NCI-H524 (cell line): ENCODE data around the gene SMIM23.
A peak's percentile ranks its signal among the peaks of the same experiment; 100 is the strongest.
"Not testable (repeated sequence)": the region's sequence is repeated elsewhere in the genome, so short reads cannot be mapped to it uniquely, and the experiment has no call there.

Experiments used
- DNase-seq, 2 experiments: peaks; one replicate each; lab custom pipeline; 2025; lab: John Stamatoyannopoulos, UW

The SMIM23 gene

GRCh38 chr5:171773106-171773505 lies 12.5 kb upstream of the SMIM23 start:
- no peak for DNase-seq

- no peak for DNase-seq
Measured at GRCh38 chr5:171774418-171774817, 11.2 kb upstream of the SMIM23 start.

GRCh38 chr5:171776213-171776612 lies 9.4 kb upstream of the SMIM23 start:
- no peak for DNase-seq

GRCh38 chr5:171776770-171777759 lies 8.6 kb upstream of the SMIM23 start:
- no peak for DNase-seq

GRCh38 chr5:171781744-171782143 lies 3.9 kb upstream of the SMIM23 start:
- DNase-seq = not testable (repeated sequence)

GRCh38 chr5:171782332-171782966 lies 3.2 kb upstream of the SMIM23 start:
- no peak for DNase-seq

GRCh38 chr5:171783051-171783450 lies 2.6 kb upstream of the SMIM23 start:
- no peak for DNase-seq

- DNase-seq = no peak
Measured at GRCh38 chr5:171789353-171789752, 3.7 kb downstream of the SMIM23 start.

- no peak for DNase-seq
Measured at GRCh38 chr5:171790408-171790807, 4.8 kb downstream of the SMIM23 start.

GRCh38 chr5:171794470-171794960 lies 8.9 kb downstream of the SMIM23 start:
- DNase-seq = no peak

- DNase-seq = no peak
Measured at GRCh38 chr5:171795381-171795780, 9.8 kb downstream of the SMIM23 start.

- no peak for DNase-seq
Measured at GRCh38 chr5:171796436-171796835, 10.8 kb downstream of the SMIM23 start.

GRCh38 chr5:171797543-171797942 lies 11.9 kb downstream of the SMIM23 start:
- no peak for DNase-seq

GRCh38 chr5:171798418-171798817 lies 12.8 kb downstream of the SMIM23 start:
- DNase-seq = no peak

GRCh38 chr5:171801839-171802238 lies 16.2 kb downstream of the SMIM23 start:
- no peak for DNase-seq

GRCh38 chr5:171805746-171806145 lies 20.1 kb downstream of the SMIM23 start:
- DNase-seq = no peak

- DNase-seq = peak in 1 of 2 experiments; percentile 13
Measured at GRCh38 chr5:171806976-171807747, 21.5 kb downstream of the SMIM23 start.

- DNase-seq = no peak
Measured at GRCh38 chr5:171808453-171808852, 22.8 kb downstream of the SMIM23 start.

GRCh38 chr5:171808951-171809350 lies 23.3 kb downstream of the SMIM23 start:
- DNase-seq = no peak

GRCh38 chr5:171810227-171810626 lies 24.6 kb downstream of the SMIM23 start:
- peak in 1 of 2 experiments; percentile 1 for DNase-seq

GRCh38 chr5:171813270-171813669 lies 27.7 kb downstream of the SMIM23 start:
- DNase-seq = no peak

- DNase-seq = no peak
Measured at GRCh38 chr5:171813813-171814490, 28.3 kb downstream of the SMIM23 start.
